ENCODE data around the gene DPP9. TPM values are rescaled to one million over a fixed set of nuclear protein-coding genes. Genes with fewer than 3 reads are reported as not detected.

The DPP9 gene
- total and polyA plus RNA-seq, 2 of the 13 experiments (the other 11 are each of a cell fraction or from before 2014, with no cell fraction given) = 8.4 to 25.8 TPM

GRCh38 chr19:4768934-4769777, 45.5 kb upstream of the DPP9 start (continued):
- TF ChIP-seq ZFP90 (CRISPR knock-in tag; IDR thresholded peaks at IDR 0.05; ENCODE audit: borderline replicate concordance) (peak; percentile 100), ISX (CRISPR knock-in tag; conservative IDR thresholded peaks at IDR 0.05) (peak; percentile 100), KAT7 (CRISPR knock-in tag; IDR thresholded peaks at IDR 0.05; ENCODE audit: borderline replicate concordance) (peak; percentile 100), ATF5 (CRISPR knock-in tag; IDR thresholded peaks at IDR 0.05; ENCODE audit: low read depth) (peak; percentile 100), CBX5 (CRISPR knock-in tag; IDR thresholded peaks at IDR 0.05; ENCODE audit: borderline replicate concordance) (peak; percentile 100), DPF2 (CRISPR knock-in tag; IDR thresholded peaks at IDR 0.05; ENCODE audit: borderline replicate concordance, low read depth) (no peak), CEBPB (IDR thresholded peaks at IDR 0.05; ENCODE audit: borderline replicate concordance, low read depth, low read length) (no peak), KDM5B (CRISPR knock-in tag; IDR thresholded peaks at IDR 0.05; ENCODE audit: borderline replicate concordance) (peak; percentile 100), BHLHE40 (IDR thresholded peaks at IDR 0.05; ENCODE audit: low read length) (peak; percentile 40; the same call in 1 of the 2 replicates), ZSCAN21 (CRISPR knock-in tag; IDR thresholded peaks at IDR 0.05; ENCODE audit: borderline replicate concordance) (peak; percentile 100), CCAR2 (optimal IDR thresholded peaks at IDR 0.05; ENCODE audit: low read depth, low read length) (peak; percentile 59), PRDM15 (CRISPR knock-in tag; IDR thresholded peaks at IDR 0.05) (peak; percentile 95), TFDP2 (CRISPR knock-in tag; IDR thresholded peaks at IDR 0.05) (peak; percentile 93), ZNF432 (CRISPR knock-in tag; IDR thresholded peaks at IDR 0.05; ENCODE audit: borderline replicate concordance) (peak; percentile 99), ZSCAN5A (CRISPR knock-in tag; IDR thresholded peaks at IDR 0.05; ENCODE audit: borderline replicate concordance) (peak; percentile 100), KLF15 (CRISPR knock-in tag; IDR thresholded peaks at IDR 0.05; ENCODE audit: borderline replicate concordance) (peak; percentile 100), ZNF850 (CRISPR knock-in tag; conservative IDR thresholded peaks at IDR 0.05) (peak; percentile 99), RNF219 (CRISPR knock-in tag; IDR thresholded peaks at IDR 0.05) (peak; percentile 100), ZNF143 (CRISPR knock-in tag; IDR thresholded peaks at IDR 0.05) (peak; percentile 78)
